Astrocyte of the spinal cord (primary cell): ENCODE results near the gene CERT1.

Experiments used
- DNase-seq: peaks from one replicate; pipeline ENCODE4 v3.0.0; 2011; ENCODE audit warnings: low read depth, low spot score
- H3K4me3 ChIP-seq: 2 replicates; pipeline ENCODE4 v1.5.1; 2011; ENCODE audit warnings: low read depth, mild to moderate bottlenecking, low read length, moderate library complexity
- CTCF ChIP-seq: IDR thresholded peaks from 2 replicates; pipeline ENCODE4 v1.5.1; 2012; ENCODE audit warnings: low read depth, mild to moderate bottlenecking, low read length, inconsistent platforms
- in situ Hi-C: cut with HindIII; loops from 2 replicates; pipeline ENCODE4 v1.10.0; 2017; ENCODE audit warnings: low sequenced_read_pairs

Gene CERT1

GRCh38 chr5:75348241-75348640 lies 163.2 kb downstream of the CERT1 start:
- TF ChIP-seq CTCF, result no peak
- no peak overlapping the region for H3K4me3 ChIP-seq
- peak; percentile 52 for DNase-seq
- in situ Hi-C loops, result no loop called here

GRCh38 chr5:75342836-75343235 lies 168.6 kb downstream of the CERT1 start:
- TF ChIP-seq CTCF, result no peak
- no peak overlapping the region for H3K4me3 ChIP-seq
- no peak for DNase-seq
- in situ Hi-C loops, result no loop called here

GRCh38 chr5:75341934-75342333 lies 169.5 kb downstream of the CERT1 start:
- in situ Hi-C loops, result no loop called here
- H3K4me3 ChIP-seq, result no peak overlapping the region

GRCh38 chr5:75340714-75341478 lies 170.5 kb downstream of the CERT1 start:
- H3K4me3 ChIP-seq, result no peak overlapping the region
- no peak for TF ChIP-seq CTCF
- no peak for DNase-seq
- in situ Hi-C loops, result no loop called here

More at GRCh38 chr5:75341934-75342333, 169.5 kb downstream of the CERT1 start:
- TF ChIP-seq CTCF, result no peak
- no peak for DNase-seq

- H3K4me3 ChIP-seq, result peak overlapping the region; percentile 89
- no peak for DNase-seq
- no peak for TF ChIP-seq CTCF
- in situ Hi-C loops, result no loop called here
Observed at GRCh38 chr5:75338408-75338807, 173.0 kb downstream of the CERT1 start.

GRCh38 chr5:75337366-75338021 lies 173.9 kb downstream of the CERT1 start:
- in situ Hi-C loops, result no loop called here

More at GRCh38 chr5:75337366-75338021, 173.9 kb downstream of the CERT1 start:
- peak overlapping the region; percentile 89 for H3K4me3 ChIP-seq
- TF ChIP-seq CTCF, result no peak
- DNase-seq, result peak; percentile 17
